ENCODE data around the gene MRM2.

The MRM2 gene

GRCh38 chr7:2264158-2264557 lies 22.2 kb upstream of the MRM2 start:
- FAIRE-seq: no peak

GRCh38 chr7:2263176-2263575 lies 21.2 kb upstream of the MRM2 start:
- FAIRE-seq: no peak

GRCh38 chr7:2261611-2262010 lies 19.6 kb upstream of the MRM2 start:
- FAIRE-seq: no peak

GRCh38 chr7:2260820-2261219 lies 18.8 kb upstream of the MRM2 start:
- no peak for FAIRE-seq

- no peak for FAIRE-seq
Observed at GRCh38 chr7:2259480-2259879, 17.5 kb upstream of the MRM2 start.

- FAIRE-seq: no peak
Observed at GRCh38 chr7:2258661-2259365, 16.8 kb upstream of the MRM2 start.

- no peak for FAIRE-seq
Observed at GRCh38 chr7:2257651-2258050, 15.6 kb upstream of the MRM2 start.

GRCh38 chr7:2257046-2257551 lies 15.1 kb upstream of the MRM2 start:
- FAIRE-seq: no peak

GRCh38 chr7:2256306-2257045 lies 14.5 kb upstream of the MRM2 start:
- FAIRE-seq: no peak

GRCh38 chr7:2255145-2256139 lies 13.4 kb upstream of the MRM2 start:
- FAIRE-seq: no peak

GRCh38 chr7:2254429-2255144 lies 12.6 kb upstream of the MRM2 start:
- FAIRE-seq: no peak

- no peak for FAIRE-seq
Observed at GRCh38 chr7:2253525-2254244, 11.7 kb upstream of the MRM2 start.

- no peak for FAIRE-seq
Observed at GRCh38 chr7:2253021-2253420, 11.0 kb upstream of the MRM2 start.

GRCh38 chr7:2251841-2252771 lies 10.1 kb upstream of the MRM2 start:
- FAIRE-seq: no peak

GRCh38 chr7:2251381-2251780 lies 9.4 kb upstream of the MRM2 start:
- FAIRE-seq: no peak

GRCh38 chr7:2249744-2250323 lies 7.8 kb upstream of the MRM2 start:
- no peak for FAIRE-seq

- no peak for FAIRE-seq
Observed at GRCh38 chr7:2248984-2249694, 7.1 kb upstream of the MRM2 start.

GRCh38 chr7:2247141-2247995 lies 5.4 kb upstream of the MRM2 start:
- FAIRE-seq: no peak
